Measurements from ENCODE around the gene ESPN. TPM values are rescaled to one million over a fixed set of nuclear protein-coding genes. Genes with fewer than 3 reads are reported as not detected.

Gene ESPN
- total RNA-seq, 1 donor from 2014 or later = 3.8 TPM

Small RNAs within 50 kb of the gene (small RNA-seq; reads per million reads assigned to genes)
- gene MIR4252 (ENCODE audit: low replicate concordance) = not detected

Other genes with a start within 250 kb of the ESPN start
- gene CHD5, start 244.5 kb upstream of the ESPN start, total RNA-seq = 1.1 TPM
- gene RPL22, start 225.2 kb upstream of the ESPN start, total RNA-seq = 302 TPM
- gene RNF207, start 218.7 kb upstream of the ESPN start, total RNA-seq = 22.0 TPM
- 75.0 TPM for gene ICMT, start 188.8 kb upstream of the ESPN start, total RNA-seq
- not detected for gene HES3, start 180.6 kb upstream of the ESPN start, total RNA-seq
- gene GPR153, start 163.7 kb upstream of the ESPN start, total RNA-seq = 13.7 TPM
- 10.6 TPM for gene ACOT7, start 31.0 kb upstream of the ESPN start, total RNA-seq
- 3.2 TPM for gene HES2, start 4.9 kb upstream of the ESPN start, total RNA-seq
- gene TNFRSF25, start 41.4 kb downstream of the ESPN start, total RNA-seq = 33.0 TPM
- gene PLEKHG5, start 66.9 kb downstream of the ESPN start, total RNA-seq = 24.5 TPM
- 28.2 TPM for gene NOL9, start 129.7 kb downstream of the ESPN start, total RNA-seq
- gene TAS1R1, start 130.5 kb downstream of the ESPN start, total RNA-seq = 2.2 TPM
- 16.3 TPM for gene ZBTB48, start 155.2 kb downstream of the ESPN start, total RNA-seq
- gene KLHL21, start 178.1 kb downstream of the ESPN start, total RNA-seq = 63.7 TPM
- gene PHF13, start 189.0 kb downstream of the ESPN start, total RNA-seq = 22.2 TPM
- 20.1 TPM for gene THAP3, start 200.1 kb downstream of the ESPN start, total RNA-seq

Measured in tongue (tissue), 2 donors.